Measurements from ENCODE around the gene KBTBD2.
A peak's percentile ranks its signal among the peaks of the same experiment; 100 is the strongest.
"Not testable (repeated sequence)": the region's sequence is repeated elsewhere in the genome, so short reads cannot be mapped to it uniquely, and the experiment has no call there.

KBTBD2 gene

DNA sequence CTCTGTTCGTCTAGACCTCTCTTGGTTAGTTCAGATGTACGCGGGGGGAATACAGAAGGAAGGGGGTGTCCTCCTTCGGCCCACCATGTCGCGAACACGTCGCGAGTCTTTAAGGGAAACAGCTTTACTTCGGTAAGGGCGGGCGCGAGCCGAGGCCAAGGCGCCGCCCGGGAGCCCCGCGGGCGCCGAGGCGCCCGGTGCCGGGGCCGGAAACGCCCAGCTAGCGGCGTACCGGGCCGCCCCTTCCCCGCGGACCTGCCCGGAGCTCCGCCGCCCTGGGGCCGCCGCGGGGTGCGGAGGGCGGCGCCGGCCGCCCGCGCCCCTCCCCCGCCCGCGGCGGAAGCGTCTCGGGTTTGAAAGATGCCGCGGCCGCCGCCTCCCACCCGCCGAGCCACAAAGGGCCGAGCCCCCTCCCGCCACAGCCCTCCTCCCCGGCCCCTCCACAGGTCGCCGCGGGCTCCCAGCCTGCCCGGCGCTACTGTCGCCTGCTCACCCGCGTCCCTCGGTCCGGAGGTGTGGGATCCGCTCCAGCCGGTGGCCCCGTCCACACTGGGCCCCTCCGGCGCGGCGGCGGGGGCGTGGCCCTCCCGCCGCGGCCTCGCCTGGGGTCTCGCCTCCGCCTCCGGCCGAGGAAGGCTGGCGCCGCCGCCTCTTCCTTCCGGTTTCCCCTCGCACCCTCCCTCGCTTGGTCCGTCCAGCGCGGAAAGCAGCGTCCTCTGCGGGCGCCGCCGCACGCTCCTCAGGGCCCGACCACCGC is at the start of gene KBTBD2:
KBTBD2 (minus strand) TSS at position 718 of the 757 bp plus-strand sequence. CDS start 12,156 bp downstream, outside the sequence.
- DNase-seq (ENCODE audit: low read depth in 2 of 3, low spot score in 2 of 3) = peak; percentile 55 to 73 (median 61)

DNA sequence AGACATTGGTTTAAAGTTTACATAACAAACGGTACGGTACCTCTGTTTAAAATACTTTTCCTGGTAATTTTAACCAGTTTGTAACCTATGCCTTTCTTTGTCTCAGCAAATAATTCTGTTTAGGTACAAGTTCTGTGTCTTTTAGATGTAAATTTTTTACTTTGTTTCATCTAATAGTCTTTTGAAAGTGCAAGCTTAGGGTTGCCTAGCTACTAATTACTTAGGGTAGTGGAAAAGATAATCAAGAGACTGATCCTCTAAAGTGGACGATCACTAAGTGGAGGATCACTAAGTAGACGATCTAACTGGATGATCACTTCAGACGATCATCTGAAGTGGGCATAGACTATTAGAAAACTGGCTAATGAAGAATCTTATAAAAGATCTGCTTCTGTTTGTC is 49.6 kb upstream of the KBTBD2 start:
- DNase-seq (ENCODE audit: low read depth in 2 of 3, low spot score in 2 of 3) = no peak

DNA sequence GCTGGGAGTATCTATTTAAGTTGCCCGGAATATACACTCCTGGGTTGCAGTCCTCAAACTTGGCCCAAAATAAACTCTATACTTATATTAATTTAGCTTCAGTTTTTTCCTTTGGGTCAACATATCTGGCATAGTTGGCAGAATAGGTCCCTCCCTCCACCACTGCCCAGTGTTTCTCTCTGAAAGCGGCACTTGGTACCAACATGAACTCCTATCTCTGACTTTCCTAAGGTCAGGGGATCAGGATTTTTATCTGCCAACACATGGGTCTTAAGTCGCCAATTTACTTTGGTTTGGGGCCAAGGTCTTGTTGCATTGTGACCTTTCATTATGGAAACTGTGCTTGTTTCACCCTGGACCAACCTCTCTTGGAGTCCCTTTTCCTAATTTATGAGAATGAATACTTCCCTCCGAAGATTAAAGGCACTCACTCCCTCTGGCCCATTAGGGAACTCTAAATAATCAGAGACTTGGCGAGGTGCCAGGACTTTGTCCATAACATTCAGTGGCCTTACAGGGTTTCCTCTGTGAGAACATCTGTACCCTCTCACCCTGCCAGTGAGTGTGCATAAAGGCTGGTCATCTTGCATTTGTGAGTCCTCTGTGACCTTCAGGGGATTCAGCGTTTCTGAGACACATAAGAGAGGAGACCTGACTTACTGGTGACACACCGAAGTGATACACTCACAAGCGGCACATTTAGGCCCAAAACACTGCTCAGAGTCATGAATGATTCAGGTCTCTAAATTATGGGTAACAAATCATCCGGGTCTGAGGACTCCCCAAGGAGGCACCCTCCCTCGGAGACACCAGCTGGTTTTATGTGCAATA is 46.0 kb upstream of the KBTBD2 start:
- no peak for DNase-seq (ENCODE audit: low read depth in 2 of 3, low spot score in 2 of 3)

DNA sequence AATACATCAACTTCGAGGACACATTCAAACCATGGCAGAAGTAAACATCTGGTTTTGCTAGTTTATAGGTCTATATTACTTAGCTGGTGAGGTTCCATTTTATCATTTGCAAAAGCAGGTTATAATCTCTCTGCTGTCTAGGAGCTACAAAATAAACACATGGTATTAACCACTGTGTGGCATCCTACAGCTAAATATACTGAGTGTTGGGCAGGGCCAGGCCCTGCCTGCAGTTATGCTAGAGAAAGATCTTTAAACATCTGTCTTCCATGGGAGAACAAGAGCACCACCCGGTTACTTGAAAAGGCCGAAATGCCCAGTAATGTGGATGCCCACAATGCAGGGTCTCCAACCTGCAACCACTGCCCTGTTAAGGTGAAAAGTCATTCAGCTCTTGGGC is 45.1 kb upstream of the KBTBD2 start:
- no peak for DNase-seq (ENCODE audit: low read depth in 2 of 3, low spot score in 2 of 3)

DNA sequence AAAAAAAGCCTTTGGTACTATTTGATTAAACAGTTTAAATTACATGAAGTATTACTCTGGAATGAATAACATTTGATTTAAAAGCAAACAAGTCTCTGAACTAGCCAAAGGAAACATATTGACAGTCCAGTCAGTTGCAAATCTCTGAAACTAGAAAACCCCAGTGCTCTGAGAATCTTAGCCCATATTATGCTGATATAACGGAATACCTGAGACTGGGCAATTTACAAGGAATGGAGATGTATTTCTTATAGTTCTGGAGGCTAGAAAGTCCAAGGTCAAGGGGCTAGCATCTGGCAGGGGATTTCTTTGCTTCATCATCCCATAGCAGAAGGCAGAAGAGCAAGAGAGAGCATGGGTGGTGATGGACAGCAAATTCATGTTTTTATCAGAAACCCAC is 44.0 kb upstream of the KBTBD2 start:
- no peak for DNase-seq (ENCODE audit: low read depth in 2 of 3, low spot score in 2 of 3)

DNA sequence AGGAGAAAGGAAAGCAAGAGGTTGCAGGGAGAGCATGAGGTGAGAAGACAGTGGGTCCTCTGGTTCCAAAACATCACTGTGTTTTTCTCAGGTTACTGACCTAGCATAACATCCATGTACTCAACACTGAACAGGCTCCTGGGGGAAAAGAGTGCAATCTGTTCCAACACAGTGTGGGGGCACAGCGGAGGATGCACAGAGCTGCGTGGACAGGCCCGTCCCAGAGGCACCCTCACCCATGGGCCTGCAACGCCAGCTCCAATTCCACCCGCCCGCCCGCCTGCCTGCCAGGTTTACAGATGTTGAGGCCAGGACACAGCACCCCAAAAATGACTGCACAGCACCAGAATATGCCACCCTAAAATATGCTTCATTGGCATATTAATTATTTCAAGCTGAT is 38.8 kb upstream of the KBTBD2 start:
- no peak for DNase-seq (ENCODE audit: low read depth in 2 of 3, low spot score in 2 of 3)

DNA sequence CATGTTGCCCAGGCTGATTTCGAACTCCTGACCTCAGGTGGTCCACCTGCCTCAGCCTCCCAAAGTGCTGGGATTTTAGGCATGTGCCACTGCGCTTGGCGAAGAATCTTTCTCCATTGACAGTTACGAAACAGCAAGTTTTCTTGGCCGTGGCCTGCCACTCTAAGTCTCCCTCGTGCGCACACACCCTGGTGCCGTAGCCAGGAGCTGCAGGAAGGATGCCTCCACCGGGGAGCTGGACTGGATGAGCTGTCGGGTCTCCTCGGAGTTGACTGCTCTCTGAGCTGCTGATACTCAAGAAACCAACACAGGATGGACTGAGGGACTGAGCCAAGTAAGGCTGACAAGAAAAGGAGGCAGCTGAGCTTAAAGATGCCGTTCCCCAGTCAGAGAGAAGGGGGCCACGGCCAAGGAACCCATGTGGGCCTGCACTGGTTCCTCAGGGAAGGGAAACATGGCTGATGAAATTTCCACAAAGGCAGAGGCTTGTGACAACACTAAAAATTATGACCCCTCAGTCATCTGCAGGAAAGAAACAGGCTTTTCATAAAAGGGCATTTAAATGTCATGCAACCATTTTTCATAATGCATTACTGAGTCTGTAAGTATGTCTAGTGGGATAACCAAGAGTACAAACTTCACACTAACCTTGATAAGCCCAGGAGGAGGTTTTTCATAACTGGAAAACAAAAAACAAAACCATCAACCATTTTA is 38.0 kb upstream of the KBTBD2 start:
- DNase-seq (ENCODE audit: low read depth in 2 of 3, low spot score in 2 of 3) = no peak

DNA sequence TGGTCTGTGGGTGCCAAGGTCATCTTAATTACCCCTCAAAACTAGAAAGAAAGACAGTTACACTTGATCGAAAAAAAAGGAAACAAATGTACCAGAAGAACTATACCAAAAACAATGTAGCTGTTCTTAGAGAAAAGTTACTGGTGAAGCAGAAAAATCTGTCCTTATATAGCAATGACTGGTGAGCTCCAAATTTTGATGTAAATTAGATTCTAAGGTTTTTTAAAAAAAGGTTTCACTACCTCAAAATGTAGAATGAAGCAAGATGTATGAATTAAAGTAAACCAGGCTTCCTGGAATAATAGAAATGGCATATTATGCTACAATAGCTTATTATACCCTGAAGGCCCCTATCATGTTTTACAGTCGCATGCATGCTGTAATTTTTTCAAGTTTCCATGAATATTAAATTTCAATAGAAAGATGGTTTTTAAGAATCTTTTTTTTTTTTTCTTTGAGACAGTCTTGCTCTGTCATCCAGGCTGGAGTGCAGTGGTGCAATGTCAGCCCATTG is 37.3 kb upstream of the KBTBD2 start:
- no peak for DNase-seq (ENCODE audit: low read depth in 2 of 3, low spot score in 2 of 3)

DNA sequence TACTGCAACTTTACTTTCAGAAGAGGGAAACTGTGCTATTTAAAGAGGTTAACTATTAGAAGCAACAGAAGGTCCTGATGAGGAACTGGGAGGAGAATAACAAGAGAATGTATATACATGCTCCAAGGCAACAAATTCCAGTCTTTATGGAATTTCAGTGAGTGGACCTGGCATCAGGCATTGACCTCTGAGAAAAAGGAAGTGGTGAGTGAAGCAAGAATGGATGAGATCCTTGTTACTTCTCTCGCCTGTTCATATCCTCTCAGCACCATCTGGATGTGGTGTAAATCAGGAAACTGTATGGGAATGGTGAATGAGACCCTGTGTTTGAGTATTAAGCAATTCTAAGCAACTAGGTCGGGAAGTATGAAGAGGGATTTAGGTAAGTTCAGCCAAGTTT is 30.3 kb upstream of the KBTBD2 start:
- DNase-seq (ENCODE audit: low read depth in 2 of 3, low spot score in 2 of 3) = no peak

DNA sequence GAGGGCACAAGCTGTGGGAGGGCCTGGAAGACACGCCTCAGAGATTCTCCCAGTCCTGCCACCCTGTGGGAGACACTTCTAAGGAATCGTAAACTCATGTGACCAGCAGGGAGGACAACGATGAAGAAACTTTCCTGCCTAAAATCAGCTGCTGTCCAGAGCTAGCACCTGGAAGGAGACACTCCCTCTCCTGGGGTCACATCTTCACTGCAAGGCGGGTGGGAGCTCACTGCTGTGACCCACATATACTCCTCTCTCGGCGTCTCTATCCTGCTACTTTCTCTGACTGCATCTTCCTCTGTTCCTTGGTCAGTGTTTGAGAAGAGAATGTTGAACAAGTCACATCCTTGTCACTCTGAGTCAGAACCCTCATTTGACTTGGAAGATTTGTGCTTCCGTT is 25.4 kb upstream of the KBTBD2 start:
- not testable (repeated sequence) for DNase-seq (ENCODE audit: low read depth in 2 of 3, low spot score in 2 of 3)

DNA sequence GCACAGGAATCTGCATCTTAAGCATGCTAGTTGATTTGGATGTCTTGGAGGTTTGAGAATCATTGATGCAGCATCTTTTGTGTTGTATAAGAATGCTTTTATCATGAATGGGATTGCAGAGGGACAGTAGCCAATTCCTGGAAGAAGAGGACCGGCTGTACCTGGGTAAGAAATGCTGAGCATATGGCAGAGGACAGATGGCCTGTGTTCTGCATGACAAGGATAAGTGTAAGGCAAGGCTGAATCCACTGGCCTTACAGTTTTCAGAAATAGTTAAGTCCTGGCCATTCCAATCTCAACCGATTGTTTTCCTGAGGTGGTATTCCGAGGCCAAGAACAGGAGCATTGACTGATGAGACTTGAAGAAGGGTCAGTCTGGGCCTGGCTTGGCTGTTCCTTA is 24.4 kb upstream of the KBTBD2 start:
- DNase-seq (ENCODE audit: low read depth in 2 of 3, low spot score in 2 of 3) = no peak

DNA sequence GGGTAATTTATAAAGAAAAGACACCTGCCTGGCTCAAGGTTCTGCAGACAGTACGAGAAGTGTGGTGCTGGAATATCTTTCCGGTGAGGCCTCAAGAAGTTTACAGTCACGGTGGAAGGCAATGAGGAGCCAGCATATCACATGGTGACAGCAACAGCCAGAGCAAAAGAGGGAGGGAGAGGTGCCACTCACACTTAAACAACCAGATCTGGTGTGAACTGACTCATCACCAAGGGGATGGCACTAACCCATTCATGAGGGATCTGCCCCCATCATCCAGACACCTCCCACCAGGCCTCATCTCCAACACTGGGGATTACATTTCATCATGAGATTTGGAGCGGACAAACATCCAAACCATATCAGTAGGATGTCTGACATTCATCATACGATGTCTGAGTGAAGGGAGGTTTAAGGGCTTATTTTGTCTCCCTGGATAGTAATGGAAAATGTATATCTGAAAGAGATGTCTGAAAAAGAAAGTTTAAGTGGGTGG is 23.5 kb upstream of the KBTBD2 start:
- DNase-seq (ENCODE audit: low read depth in 2 of 3, low spot score in 2 of 3) = no peak

DNA sequence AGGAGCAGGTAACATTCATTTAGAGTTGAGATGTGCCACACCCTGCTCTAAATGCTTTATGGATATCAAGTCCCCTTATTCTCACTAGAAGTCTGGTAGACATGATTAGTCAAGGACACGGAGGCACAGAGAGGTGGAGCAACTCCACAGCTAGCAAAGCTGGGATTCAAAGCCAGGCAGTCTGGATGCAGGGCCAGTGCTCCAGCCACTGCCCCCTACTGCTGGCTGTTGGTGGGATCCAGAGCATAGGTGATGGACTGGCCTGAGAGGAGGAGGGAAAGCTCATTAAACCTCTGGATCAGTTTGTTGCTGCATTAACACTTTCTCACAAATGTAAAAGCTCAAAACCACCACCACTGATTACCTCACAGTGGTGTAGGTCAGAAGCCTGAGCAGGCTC is 22.6 kb upstream of the KBTBD2 start:
- no peak for DNase-seq (ENCODE audit: low read depth in 2 of 3, low spot score in 2 of 3)

DNA sequence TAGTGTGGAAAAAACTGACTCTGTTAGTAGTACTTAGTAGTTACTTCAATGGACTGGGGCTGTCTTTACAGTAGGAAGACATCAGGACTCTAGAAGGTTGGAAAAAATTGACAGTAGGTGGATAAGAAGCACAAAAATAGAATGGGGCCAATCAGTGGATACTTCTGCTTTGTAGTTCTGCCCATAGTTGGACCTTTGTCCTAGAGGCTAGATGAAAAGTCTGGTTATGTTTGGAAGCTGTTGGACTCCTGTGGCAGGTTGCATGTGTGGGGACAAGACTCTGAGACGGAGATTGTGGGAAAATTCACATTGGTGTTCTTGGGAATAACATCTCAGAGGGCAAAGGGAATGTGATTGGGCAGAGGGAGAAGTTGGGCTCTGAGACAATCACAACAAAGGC is 18.6 kb upstream of the KBTBD2 start:
- DNase-seq (ENCODE audit: low read depth in 2 of 3, low spot score in 2 of 3) = no peak

DNA sequence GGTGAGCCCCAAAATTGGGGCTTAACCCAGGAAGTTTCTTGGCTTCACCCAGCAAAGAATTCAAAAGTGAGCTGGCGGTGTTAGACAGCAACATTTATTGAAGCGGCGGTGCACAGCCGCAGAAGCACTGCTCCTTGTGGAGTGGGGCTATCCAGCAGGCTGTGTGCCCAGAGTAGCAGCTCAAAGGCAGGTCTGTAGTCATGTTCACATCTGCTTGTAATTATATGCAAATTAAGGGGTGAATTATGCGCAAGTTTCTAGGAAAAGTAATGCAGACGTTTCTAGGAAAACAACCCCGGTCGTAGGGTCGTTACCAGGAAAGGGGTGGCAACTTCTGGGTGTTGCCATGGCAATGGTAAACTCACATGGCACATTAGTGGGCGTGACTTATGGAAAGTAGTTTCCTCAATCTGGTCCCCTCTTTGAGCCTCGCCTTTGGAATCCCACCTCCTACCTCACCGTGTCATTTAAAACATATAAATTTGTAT is 13.7 kb upstream of the KBTBD2 start:
- peak; percentile 22 to 47 (median 40) for DNase-seq (ENCODE audit: low read depth in 2 of 3, low spot score in 2 of 3)

DNA sequence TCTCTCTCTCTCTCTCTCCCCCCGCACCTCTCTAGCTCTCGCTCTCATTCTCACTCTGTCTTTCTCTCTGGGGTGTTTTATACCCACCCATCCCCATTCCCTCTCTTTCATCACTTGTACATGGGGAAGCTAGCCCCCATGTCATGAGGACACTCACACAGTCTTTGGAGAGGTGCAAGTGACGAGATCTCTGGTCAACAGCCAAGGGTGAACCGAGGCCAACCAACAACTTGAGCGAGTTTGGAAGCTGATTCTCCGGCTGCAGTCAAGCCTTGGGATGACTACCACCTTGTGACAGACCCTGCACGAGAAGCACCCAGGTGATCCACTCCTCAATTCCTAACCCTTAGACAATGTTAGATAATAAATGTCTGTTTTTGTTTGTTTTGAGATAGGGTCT is 10.1 kb upstream of the KBTBD2 start:
- no peak for DNase-seq (ENCODE audit: low read depth in 2 of 3, low spot score in 2 of 3)

DNA sequence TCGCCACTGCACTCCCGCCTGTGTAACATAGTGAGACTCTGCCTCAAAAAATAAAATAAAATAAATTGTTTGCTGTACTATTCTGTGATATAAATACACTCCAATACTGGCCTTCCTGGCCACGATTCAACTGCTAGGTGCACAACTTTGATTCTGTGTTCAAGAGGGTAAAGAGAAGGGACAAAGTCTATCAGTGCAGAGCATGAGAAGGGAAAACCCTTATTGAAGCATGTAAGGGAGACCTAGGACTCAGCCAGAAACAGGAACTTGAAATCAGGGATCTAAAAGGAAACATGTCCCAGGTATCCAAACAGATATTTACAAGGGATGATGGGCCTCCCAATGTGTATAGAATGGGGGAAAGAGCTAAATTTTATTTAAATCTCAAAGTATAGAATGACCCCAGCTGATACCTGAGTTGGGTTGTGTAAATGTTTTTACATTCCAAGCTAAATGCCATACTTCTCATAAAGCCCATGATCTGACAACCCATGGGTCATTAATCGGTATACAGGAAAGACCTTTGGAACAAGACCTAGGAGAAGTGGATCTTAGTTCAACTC is 9.0 kb upstream of the KBTBD2 start:
- no peak for DNase-seq (ENCODE audit: low read depth in 2 of 3, low spot score in 2 of 3)

DNA sequence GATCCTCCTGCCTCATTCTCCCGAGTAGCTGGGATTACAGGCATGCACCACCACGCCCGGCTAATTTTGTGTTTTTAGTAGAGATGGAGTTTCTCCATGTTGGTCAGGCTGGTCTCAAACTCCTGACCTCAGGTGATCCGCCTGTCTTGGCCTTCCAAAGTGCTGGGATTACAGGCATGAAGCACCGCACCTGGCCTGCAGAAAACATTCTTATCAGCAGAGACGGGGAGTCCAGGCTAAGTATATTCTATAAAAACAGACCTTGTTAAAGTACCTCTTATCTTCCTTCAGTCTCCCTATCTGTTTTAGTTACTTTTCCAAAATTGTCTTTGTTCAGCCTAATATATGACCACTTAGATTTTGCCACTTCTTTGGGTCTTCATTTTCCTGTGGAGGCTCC is 5.8 kb upstream of the KBTBD2 start:
- not testable (repeated sequence) for DNase-seq (ENCODE audit: low read depth in 2 of 3, low spot score in 2 of 3)

DNA sequence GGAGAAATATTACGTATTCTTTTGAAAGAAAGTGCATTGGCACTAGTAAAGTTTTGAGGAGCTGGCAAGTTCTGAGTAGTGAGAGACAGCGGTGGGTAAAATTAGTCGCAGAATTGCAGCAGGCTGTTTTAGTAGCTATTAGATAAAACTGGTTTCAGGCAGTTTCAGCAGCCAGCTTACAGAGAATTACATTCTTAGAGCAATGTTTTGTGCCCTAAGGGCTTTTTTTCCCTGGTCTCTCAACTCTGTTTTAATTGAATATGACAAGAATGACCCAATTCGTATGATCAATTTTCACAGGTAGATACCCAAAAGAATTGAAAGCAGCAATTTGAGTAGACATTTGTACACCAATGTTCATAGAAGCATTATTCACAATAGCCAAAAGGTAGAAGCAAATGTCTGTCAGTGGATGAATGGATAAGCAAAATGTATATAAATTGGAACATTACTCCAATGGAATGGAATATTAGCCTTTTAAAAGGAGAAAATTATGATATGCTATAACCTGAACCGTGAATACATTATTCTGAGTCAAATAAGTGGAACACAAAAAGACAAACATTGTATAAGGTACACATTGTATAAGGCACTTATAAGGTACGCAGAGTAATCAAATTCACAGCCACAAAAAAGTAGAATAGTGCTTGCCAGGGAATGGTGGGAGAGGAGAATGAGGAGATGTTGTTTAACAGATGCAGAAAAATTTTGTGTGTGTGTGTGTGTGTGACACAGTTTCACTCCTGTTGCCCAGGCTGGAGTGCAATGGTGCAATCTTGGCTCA is 5.2 kb upstream of the KBTBD2 start:
- DNase-seq (ENCODE audit: low read depth in 2 of 3, low spot score in 2 of 3) = no peak

DNA sequence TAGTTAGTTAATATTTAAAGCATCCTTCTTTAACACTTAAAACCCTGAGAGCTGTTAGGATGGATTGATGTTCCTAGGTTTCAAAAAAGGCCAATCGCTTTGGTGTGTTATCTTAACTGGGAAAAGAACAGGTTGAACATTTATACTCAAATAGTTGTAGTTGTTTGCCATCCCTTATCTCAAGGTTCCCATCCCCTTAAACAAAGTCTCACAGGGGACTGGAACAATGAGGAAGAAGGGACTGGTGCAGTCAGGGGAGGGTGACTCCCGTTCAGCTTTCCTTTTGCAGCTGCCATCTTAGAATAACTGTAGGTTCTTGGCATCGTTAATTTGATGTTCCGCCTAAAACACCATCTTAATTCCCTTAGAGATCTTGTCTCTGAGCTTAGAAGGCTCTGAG is 2.6 kb upstream of the KBTBD2 start:
- DNase-seq (ENCODE audit: low read depth in 2 of 3, low spot score in 2 of 3) = no peak
